ENCODE results near the gene CEP162.
A peak's percentile ranks its signal among the peaks of the same experiment; 100 is the strongest.
"Not testable (repeated sequence)": the region's sequence is repeated elsewhere in the genome, so short reads cannot be mapped to it uniquely, and the experiment has no call there.

The CEP162 gene, protein sequence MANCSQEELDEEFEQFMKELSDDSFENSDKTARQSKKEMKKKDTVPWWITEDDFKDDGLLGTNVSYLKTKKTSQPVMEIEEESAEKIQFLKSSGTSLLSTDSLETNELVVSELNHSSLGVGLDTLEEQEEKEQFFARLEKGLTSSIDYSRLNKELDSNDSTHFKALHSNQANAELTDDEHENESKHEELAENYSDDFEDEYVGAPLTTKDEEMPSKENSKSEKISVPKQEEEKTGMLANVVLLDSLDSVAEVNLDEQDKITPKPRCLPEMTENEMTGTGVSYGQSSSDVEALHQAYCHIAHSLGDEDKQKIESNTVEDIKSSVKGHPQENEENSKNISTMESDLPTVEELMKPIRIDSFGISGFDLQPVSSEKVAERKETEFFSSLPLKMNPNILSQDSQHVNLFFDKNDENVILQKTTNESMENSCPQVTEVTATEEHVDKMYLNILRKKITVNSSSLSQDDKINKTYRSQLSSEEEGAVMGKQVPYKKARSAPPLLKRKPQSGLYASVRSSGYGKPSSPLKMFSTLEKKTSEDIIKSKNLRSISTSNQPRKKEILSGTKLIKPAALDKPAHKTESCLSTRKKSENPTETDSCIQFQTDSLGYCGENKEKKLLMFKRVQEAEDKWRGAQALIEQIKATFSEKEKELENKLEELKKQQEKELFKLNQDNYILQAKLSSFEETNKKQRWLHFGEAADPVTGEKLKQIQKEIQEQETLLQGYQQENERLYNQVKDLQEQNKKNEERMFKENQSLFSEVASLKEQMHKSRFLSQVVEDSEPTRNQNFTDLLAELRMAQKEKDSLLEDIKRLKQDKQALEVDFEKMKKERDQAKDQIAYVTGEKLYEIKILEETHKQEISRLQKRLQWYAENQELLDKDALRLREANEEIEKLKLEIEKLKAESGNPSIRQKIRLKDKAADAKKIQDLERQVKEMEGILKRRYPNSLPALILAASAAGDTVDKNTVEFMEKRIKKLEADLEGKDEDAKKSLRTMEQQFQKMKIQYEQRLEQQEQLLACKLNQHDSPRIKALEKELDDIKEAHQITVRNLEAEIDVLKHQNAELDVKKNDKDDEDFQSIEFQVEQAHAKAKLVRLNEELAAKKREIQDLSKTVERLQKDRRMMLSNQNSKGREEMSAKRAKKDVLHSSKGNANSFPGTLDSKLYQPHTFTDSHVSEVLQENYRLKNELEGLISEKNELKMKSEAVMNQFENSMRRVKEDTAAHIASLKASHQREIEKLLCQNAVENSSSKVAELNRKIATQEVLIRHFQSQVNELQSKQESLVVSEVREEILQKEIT (N-terminal part only)

DNA sequence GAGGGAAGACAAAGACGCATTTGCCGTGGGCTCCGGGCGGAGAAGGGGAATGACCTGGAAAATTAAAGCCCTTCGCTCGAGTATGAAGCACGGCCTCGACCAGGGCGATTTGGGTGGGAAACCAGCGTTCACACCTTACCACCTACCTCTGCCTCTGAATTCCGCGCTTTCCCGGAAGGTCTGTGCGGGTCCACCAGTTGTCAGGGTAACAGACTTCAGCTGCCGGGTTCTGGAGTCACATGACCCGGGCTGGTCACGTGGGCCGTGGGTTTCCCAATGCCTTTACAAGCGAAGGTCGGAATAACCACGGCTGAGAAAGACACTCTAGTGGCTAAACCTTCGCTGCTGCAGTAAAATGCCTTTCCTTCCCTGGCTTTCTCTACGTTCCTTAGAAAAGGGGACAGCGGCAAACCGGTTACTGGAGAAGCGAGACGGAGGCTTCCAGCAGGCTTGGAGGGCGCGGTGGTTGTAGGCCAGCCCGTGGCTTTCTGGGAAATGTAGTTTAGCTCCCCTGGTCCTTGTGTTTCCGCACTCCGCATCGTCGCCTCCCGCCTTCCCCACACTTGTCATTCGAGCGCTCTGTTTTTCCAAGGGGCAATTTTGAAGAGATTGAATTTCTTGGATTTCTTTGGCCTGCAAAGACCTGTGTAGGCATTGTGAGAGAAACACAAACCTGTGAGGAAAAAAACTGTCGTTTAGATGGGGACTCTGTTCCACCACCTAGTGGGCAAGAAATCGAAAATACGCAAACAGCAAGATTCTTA lies at the start of gene CEP162:
Gene CEP162, minus strand, starts transcription at position 210 of the 764 bp plus-strand sequence. CDS start 1,250 bp downstream, outside the sequence.
- peak; percentile 71 to 84 for DNase-seq

DNA sequence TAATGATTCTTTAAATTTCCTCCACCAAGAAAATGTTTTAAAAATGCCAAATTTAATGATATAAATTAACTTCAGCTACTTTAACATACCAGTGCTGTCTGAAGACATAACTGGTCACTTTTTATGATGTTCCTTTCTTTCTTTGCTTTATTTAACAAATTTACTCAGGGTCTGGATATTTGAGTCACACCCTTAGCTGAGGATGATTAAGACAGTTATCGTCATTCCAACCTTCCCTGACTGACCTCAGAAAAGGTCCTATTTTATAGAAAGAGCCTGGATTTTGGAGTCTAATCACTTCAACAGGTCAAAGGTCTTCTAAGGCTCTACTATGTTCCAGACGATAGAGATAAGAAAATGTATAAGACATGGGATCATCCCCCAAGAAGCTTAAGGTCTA lies 47.4 kb upstream of the CEP162 start:
- DNase-seq, result no peak

DNA sequence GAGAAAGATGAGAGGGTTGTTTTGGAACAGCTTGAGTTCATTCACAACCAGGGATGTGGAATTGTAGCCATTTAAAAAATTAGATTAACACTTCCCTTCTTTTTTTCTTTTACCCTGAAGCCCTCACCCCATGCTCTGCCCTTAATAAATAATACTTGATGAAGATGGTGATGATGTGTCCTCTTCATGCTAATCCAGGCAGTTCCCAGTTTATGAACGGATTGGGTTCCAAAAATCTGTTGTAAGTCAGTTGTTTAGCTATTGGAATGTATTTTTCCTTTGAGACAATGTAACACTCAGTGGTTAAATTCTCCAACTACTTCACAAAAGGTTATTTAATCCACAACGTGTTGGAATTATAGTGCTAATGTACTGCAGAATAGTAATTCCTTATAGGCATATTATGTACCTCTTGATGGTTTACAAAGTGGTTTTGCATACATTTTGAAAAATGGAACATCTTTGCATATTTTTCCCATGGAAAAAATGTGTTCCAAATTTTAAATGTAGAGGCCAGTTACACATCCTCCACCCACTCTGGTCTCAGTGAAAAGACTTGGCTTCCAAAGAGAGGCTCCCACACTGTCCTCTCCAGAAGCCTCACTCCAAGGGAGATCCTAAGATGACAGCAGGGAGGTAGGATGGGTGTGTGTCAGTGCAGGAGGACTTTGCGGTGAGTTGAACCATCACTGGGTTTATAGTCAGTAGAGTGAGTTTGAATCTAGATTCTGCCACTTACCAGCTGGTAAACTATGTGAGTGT lies 45.8 kb upstream of the CEP162 start:
- no peak for DNase-seq

DNA sequence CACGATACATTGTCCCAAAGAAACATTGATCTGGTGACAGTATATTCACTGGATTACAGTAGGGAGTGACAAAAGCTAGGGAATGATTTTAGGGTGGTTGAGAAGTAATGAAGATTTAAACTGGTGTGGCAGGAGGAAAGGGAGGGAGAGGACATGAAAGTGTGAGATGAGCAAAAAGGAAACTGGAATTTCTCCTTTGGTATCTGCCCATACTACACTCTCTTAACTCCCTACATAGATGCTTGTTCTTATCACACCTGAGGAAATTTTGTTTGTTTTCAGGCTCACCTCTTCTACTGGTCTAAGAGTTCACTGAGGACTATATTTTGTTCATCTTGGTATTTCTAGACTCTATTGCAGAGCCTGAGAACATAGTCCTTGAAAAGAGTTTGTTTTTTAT lies 44.9 kb upstream of the CEP162 start:
- no peak for DNase-seq

DNA sequence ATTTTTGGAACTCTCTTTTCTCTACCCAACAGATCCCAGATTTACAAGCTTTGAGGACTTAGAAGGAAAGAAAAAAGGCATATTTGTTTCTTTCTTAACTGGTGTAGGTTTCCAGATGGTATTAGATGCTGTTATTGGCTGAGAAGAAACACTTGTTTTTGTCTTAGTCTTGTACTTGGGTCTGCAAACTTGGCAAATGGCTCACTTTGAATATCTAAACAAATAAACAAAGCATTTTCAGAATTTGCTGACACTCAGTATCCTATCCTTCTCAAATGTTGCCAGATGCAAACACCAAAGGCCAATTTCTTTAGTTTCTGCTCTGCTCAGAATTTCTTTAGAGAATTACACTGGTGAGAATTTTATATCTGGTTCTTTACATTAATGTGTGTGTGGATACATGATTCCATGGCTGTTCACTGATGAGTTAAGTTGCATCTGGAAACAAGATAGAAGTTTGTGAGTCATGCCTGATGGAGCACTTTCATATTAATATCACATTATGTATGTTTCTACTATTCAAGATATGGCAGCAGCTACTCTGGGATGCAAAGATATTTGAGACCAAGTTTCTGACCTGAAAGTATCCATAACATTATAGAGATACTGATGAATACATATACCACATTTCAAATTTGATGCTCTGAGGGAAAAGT lies 43.7 kb upstream of the CEP162 start:
- DNase-seq, result no peak

DNA sequence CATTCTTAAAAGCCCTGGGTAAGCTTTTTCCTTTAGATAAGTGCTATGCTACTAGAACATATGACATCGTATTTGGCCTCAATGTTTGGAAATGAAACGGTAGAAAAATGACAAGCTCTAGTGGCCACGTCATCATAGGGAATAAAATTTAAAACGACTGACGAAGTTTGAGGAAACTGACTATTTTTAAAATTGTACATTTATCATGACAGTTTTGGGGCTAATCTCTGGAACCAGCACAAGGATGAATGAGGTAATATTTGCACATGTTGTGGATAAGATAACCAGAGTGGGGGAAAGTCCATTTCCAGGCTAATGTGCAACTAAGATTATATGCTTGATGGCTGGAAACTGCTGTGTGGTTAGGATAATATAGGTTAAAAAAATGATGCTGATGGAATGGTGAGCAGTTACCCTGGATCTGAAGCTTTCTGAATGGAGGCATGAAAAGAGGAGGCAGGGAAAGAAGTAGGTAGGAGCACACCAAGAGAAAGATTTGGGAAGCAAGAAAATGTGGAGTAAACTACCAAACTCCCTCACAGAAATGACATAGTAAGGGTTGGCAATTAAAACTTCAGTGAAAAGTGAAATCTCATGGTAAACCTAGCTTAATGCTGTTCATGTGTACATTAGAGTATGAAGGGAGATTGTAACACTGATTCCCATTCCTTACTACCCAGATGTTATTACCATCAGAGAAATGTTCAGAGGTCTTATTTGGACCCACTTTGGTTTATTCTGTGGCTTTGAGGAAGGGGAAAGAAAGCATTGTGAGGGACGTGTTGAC lies 42.7 kb upstream of the CEP162 start:
- DNase-seq, result no peak

DNA sequence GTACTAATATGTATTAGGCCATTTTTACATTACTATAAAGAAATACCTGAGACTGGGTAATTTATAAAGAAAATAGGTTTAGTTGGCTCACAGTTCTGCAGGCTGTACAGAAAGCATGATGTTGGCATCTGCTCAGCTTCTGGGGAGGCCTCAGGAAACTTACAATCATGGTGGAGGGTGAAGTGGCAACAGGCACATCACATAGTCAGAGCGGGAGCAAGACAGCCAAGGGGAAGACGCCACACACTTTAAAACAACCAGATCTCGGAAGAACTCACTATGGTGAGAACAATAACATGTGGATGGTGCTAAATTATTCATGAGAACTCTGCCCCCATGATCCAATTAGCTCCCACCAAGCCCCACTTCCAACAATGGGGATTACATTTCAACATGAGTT lies 41.3 kb upstream of the CEP162 start:
- DNase-seq, result no peak

DNA sequence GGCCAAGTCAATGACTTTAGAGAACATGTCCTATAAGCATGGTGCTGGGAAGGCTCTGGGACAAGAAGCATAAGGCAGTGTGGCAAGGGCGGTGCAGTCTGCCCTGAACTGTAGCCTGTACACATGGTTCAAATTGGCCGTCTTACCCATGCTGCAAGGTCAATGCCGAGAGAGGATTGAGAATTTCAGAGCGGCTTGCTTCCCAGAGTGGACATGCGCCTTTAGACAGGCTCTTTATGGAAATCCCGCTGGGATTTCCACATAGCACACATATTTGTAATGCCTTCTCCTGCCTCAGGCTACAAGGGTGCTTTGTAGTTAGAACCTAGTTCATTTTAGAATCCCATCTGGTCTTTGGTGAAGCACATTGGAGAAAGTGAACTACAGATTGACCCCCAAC lies 36.1 kb upstream of the CEP162 start:
- DNase-seq, result no peak

DNA sequence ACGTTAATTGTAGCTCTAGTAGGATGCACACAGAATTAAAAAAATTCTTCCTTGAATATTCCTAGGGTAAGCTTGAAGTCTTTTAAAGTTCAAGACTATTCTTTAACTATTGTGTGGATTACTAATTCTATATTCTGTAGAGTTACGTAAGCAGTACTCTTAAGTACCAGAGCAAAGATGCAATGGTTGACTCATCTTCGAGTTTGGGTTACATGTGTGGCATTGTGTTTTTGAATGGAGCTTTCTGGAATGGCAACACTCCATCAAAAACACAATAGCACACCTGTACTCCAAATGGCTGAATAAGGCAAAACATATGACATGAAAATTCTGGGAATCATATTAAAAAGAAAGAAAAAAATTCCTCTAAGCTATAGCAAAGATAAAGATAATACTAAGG lies 33.5 kb upstream of the CEP162 start:
- DNase-seq, result no peak

DNA sequence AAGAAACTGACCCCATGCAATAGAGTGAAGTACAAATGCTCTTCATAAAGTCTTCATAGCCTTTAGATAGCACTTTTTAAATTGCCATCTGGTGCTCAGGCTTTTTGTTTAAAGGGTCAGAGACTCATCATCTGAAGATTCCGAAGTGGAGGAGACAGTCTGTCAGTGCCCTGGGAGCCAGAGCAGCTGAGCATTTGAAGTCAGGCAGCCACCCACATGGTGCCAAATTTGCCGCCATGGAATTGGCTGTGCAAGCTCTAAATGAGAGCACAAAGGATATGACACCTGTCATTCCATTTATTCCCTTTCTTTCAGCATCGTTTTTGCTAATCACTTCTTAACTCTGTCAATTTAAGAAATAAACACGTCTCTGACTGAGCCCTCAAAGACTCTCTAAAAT lies 32.8 kb upstream of the CEP162 start:
- peak in 1 of 2 experiments; percentile 45 for DNase-seq

DNA sequence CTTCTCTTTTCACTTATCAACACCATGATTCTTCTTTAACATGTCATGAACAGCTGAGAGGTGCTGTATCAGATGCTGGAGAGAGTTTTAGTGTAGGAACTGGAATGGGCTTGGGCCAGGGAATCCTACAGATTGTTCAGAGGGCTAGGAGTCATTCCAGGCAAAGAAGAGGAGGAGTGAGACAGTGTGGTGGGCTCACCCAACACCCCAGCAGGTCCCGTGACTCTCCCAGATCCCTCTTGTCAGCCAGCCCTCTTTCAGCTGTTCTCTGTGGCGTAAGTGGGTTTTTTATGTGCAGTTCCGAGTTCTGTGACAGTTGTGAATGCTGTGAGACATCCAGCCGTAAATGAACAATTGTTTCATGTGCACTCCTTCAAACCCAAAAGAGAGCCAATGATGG lies 31.4 kb upstream of the CEP162 start:
- no peak for DNase-seq

DNA sequence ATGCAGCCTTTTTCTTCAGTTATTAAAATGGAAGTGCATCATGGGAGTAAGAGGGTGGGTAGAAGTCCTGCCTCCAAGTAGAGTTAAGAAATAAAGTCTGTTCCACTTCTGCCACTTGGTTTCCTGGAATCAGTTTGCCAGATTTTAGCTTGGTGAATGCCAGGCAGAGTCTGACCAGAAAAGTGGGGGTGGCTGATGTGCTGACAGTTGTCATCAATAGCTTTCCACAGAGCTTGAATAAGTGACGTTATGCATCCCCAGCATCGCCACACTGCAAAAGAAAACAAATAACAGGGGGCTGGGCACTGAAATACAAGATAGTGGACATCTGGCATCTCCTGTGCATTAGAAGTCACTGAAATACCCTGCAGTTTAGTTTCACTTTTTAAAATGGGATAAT lies 30.8 kb upstream of the CEP162 start:
- no peak for DNase-seq

DNA sequence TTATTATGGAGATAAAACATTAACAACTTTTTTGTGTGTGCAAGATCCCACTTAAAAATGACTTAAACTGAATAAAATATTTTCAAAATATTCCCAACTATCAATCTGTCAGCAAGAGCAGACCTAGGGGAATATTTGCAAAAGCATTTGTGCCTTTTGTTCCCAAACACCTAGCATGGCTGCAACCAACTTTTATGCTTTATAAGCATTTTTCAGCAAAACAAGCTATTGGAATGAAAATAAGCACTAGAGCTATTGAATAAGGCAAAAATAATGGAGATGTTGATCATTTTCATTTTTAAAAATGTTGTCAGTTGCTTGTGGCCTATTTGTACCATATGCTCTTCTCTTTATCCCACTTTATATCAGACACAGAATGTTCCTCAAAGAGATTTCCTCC lies 28.2 kb upstream of the CEP162 start:
- DNase-seq, result no peak

DNA sequence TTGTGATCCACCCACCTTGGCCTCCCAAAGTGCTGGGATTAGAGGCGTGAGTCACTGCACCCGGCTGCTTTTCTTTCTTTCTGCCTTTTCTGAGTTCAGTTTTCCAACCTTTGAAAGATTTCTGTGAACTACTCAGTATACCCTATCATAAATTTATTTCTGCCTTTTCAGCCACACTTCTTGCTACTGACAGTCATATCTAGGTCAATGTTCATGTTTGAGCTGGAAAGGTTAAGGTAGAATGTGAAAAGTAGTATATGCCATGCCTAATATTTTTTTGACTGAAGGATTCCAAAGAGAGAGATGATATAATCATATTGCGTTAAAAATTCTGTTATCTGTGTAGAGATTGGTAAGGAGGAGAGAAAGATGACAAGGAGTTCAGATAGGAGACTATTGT lies 25.9 kb upstream of the CEP162 start:
- no peak for DNase-seq

DNA sequence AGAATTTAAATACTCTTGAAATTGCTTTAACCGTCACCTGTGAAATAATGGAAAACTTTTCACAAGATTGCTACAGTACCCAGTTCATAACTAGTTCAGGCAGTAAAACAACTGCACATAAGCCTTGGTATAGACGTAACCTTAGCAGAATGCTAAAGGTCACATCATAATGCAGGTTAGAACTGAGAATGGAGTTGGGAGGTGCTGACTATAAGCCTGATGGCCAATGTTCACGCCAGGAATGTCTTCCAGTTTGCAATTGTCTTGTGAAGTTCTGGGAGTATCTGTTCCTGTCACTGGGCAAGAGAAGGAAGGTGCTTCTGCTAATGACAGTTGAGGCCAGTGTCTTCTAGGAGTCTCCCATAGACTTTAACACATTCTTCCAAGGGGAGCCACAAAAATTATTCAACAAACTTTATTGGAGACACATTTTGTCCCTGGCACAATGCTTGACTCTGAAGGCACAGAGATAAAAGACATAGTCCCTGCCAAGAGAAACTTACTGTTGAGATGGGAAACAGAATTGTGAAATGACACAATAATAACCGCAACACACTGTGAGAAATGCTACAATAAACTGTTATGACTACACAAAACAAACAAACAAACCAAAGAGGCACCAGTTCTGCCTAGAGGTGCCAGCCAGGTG lies 24.6 kb upstream of the CEP162 start:
- no peak for DNase-seq

DNA sequence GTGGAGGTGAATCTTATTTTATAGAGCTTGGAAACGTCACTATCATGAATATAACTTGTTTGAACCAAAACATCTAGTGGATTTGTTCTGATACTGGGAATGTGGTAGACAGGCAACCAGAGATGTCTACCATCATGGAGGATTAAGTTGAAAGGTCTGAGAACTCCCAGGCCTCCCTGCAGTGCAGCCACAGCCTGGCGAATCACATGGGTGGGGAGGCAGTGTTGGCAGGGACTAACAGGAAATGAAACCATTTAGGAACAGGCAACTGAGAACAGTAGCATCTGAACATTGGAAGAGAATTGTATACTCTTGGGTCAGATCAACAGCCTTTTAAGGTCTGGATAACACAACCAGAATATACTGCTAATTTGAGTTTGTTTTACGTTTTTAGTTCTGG lies 22.3 kb upstream of the CEP162 start:
- no peak for DNase-seq

DNA sequence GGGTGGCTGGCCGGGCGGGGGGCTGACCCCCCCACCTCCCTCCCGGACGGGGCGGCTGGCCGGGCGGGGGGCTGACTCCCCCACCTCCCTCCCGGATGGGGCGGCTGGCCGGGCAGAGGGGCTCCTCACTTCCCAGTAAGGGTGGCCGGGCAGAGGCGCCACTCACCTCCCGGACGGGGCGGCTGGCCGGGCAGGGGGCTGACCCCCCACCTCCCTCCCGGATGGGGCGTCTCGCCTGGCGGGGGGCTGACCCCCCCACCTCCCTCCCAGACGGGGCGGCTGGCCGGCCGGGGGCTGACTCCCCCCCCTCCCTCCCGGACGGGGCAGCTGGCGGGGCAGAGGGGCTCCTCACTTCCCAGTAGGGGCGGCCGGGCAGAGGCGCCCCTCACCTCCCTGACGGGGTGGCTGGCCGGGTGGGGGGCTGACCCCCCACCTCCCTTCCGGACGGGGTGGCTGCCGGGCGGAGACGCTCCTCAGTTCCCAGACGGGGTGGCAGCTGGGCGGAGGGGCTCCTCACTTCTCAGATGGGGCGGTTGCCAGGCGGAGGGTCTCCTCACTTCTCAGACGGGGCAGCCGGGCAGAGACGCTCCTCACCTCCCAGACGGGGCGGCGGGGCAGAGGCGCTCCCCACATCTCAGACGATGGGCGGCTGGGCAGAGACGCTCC lies 17.1 kb upstream of the CEP162 start:
- not testable (repeated sequence) for DNase-seq

DNA sequence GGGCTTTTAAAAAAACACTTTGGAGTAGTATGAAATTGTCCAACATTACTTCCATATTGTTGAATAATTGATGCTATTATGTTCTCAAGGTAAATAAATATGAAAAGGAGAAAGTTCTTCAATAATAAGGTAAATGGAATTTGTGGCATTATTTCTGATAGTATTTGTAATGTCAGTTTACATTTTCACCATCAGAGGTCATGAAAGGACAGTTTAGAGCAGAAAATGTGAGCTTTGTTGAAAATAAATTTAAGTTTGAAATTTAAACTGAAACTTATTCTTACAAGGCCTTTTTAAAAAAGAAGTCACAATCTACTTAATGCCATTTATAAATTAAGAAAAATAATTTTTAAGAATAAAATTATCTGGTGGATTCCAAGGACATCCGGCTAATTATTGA lies 15.8 kb upstream of the CEP162 start:
- DNase-seq, result no peak

DNA sequence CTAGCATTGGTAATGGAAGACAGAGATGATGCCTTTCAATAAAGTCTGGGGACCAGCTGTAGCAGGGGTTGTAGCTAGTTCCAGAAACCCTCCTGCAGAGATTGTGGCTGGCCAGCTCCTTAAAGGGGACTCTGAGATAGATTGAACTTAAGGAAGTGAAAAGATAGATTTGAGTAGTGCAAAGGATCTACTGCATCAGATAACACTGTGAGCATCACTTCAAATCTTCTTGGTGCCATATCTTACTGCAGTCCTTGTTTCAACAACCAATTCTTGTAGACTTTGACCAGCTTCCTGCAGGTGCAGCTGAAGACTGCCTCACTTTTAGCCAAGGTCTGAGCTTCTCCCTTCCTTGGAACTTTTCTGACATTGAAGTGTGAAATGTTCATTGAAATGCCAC lies 14.8 kb upstream of the CEP162 start:
- no peak for DNase-seq

Measured in NCI-H446 (cell line).